A673 (cell line): ENCODE data around the gene NDUFB4. TPM values are rescaled to one million over a fixed set of nuclear protein-coding genes. Genes with fewer than 3 reads are reported as not detected.

ENCODE experiments used
- Bru-seq: library from RNA; stranded (reverse); fragments of 400-500 nt; gene quantifications from one replicate; lab custom pipeline; 2021; lab: Mats Ljungman, UMichigan
- BruChase-seq, 2 experiments: library from RNA; stranded (reverse); fragments of 400-500 nt; gene quantifications; one replicate each; lab custom pipeline; 2021; lab: Mats Ljungman, UMichigan
- BruUV-seq: library from RNA; stranded (reverse); fragments of 400-500 nt; replicated peaks from 2 replicates; lab custom pipeline; 2021; lab: Mats Ljungman, UMichigan
- CTCF ChIA-PET: fragments of 300-600 bp; sonication (Branson Sonifier 250); formaldehyde crosslinking; loops from one replicate; lab custom pipeline; 2022; ENCODE audit warnings: antibody characterized with exemption; lab: Charles Lee
- POLR2A ChIA-PET: fragments of 300-600 bp; sonication (Branson Sonifier 250); formaldehyde crosslinking; loops from one replicate; lab custom pipeline; 2022; ENCODE audit warnings: antibody characterized with exemption; ENCODE audit not compliant: low non-redundant PET; lab: Charles Lee
- DNase-seq: peaks from one replicate; pipeline ENCODE4 v3.0.0-alpha.2; 2015; ENCODE audit warnings: low spot score
- H3K27ac ChIP-seq: fragments of 200-600 bp; sonication (generic); 2 replicates; pipeline ENCODE4 v1.5.1; 2016; ENCODE audit warnings: mixed run types, low read depth, mild to moderate bottlenecking, mixed read lengths, antibody characterized with exemption, low read length; ENCODE audit not compliant: poor library complexity, severe bottlenecking
- H3K27me3 ChIP-seq: fragments of 200-600 bp; sonication (generic); replicated peaks from 2 replicates; pipeline ENCODE4 v1.6.1; 2017; ENCODE audit warnings: mixed run types, low read depth, mild to moderate bottlenecking, mixed read lengths, antibody characterized with exemption, low read length; ENCODE audit not compliant: insufficient read depth, poor library complexity
- H3K36me3 ChIP-seq: fragments of 200-600 bp; sonication (generic); 2 replicates; pipeline ENCODE4 v1.6.1; 2016; ENCODE audit warnings: mixed run types, mild to moderate bottlenecking, mixed read lengths, antibody characterized with exemption, low read length; ENCODE audit not compliant: insufficient read depth, poor library complexity, severe bottlenecking
- H3K4me1 ChIP-seq: fragments of 200-600 bp; sonication (generic); 2 replicates; pipeline ENCODE4 v1.6.1; 2017; ENCODE audit warnings: mixed run types, mild to moderate bottlenecking, mixed read lengths, antibody characterized with exemption, low read length; ENCODE audit not compliant: insufficient read depth, poor library complexity, severe bottlenecking
- H3K4me3 ChIP-seq: fragments of 200-600 bp; sonication (generic); 2 replicates; pipeline ENCODE4 v1.5.1; 2016; ENCODE audit warnings: low read depth, mixed run types, mild to moderate bottlenecking, mixed read lengths, low read length; ENCODE audit not compliant: poor library complexity, severe bottlenecking
- H3K9me3 ChIP-seq: fragments of 200-600 bp; sonication (generic); 2 replicates; pipeline ENCODE4 v1.6.1; 2016; ENCODE audit warnings: mixed run types, low read depth, mild to moderate bottlenecking, mixed read lengths, antibody characterized with exemption, low read length; ENCODE audit not compliant: poor library complexity, severe bottlenecking
- CTCF ChIP-seq: fragments of 300-800, 200-600 bp; sonication (generic); conservative IDR thresholded peaks from 2 replicates; pipeline ENCODE4 v1.5.1; 2017; ENCODE audit warnings: low read depth, mild to moderate bottlenecking, antibody characterized with exemption, low read length, moderate library complexity, mixed read lengths
- EZH2 ChIP-seq: fragments of 200-600 bp; sonication (generic); IDR thresholded peaks from 2 replicates; pipeline ENCODE4 v1.6.1; 2017; ENCODE audit warnings: borderline replicate concordance, low read depth, mild to moderate bottlenecking, mixed read lengths, antibody characterized with exemption, low read length; ENCODE audit not compliant: poor library complexity, severe bottlenecking
- intact Hi-C: fragments of 100-400 bp; cut with micrococcal nuclease; formaldehyde crosslinking; loops from one replicate; pipeline ENCODE4 v1.10.0; 2022; ENCODE audit not compliant: unreplicated experiment
- long read RNA-seq: library from polyadenylated mRNA; stranded (forward); transcript quantifications from one replicate; pipeline ENCODE4 v2.0.0, GENCODE V29; 2022
- total RNA-seq: library from RNA; stranded (reverse); gene quantifications from 2 replicates; pipeline ENCODE4 v1.2.3, GENCODE V29; 2021

Gene NDUFB4
- total RNA-seq (177 and 200 TPM in 2 replicates), Bru-seq, nascent RNA (percentile 97 among the genes with signal in this experiment), BruChase-seq, experiment 1, labeled RNA remaining after a 2-hour chase (percentile 91 among the genes with signal in this experiment), BruChase-seq, experiment 2, labeled RNA remaining after a 6-hour chase (percentile 93 among the genes with signal in this experiment)
- long read RNA-seq, transcript NDUFB4-201 (3 exons, 671 nt) = major isoform, 150 of 167 reads
- long read RNA-seq, transcript NDUFB4-206 (2 exons, 425 nt) = minor isoform, 7 of 167 reads
- long read RNA-seq, partial matches to known transcripts = 0 of 167 reads
- long read RNA-seq, other reads (novel, unspliced or antisense) = 9 of 167 reads

- Histone ChIP-seq H3K27ac (peak within 1 kb of the TSS; percentile 93), H3K9me3 (no peaks in the 10 kb centered on the region), H3K4me1 (peaks cover 9% of the 10 kb centered on the region), H3K36me3 (peaks cover 36% of the 10 kb centered on the region), H3K4me3 (peak within 1 kb of the TSS; percentile 79), H3K27me3 (peaks cover 5% of the 10 kb centered on the region)
- ChIA-PET POLR2A (interaction anchor here (0.5 to 0.7 kb wide), 4 partner anchors 52 to 1910 kb away, joined by 3 to 8 read pairs (median 4); partner anchors contain the start of gene GSK3B), CTCF (interaction anchor here (0.7 to 1.4 kb wide), 2 partner anchors 38 to 199 kb away, joined by 3 read pairs; no protein-coding TSS in a partner anchor)
- peak; percentile 99 for DNase-seq
- TF ChIP-seq EZH2 (no peak), CTCF (no peak)
- intact Hi-C loops = loop anchor here (5.0 kb wide), 1 partner anchor 146 kb away; the partner anchor contains the start of genes GTF2E1 and RABL3
- TSS peak; percentile 56 for BruUV-seq
Measured at GRCh38 chr3:120596116-120596852, at the start of gene NDUFB4. NDUFB4 (plus strand) TSS chr3:120596336; CDS start chr3:120596360, 24 bp downstream.

- ChIA-PET CTCF (no interaction called here), POLR2A (no interaction called here)
- Histone ChIP-seq H3K36me3 (no peaks in the 10 kb centered on the region), H3K9me3 (no peaks in the 10 kb centered on the region), H3K27ac (no peak overlapping the region), H3K4me1 (no peaks in the 10 kb centered on the region), H3K27me3 (peaks cover 4% of the 10 kb centered on the region), H3K4me3 (no peak overlapping the region)
- BruUV-seq = no TSS peak
- DNase-seq = no peak
- TF ChIP-seq CTCF (no peak), EZH2 (no peak)
- intact Hi-C loops = no loop called here
Measured at GRCh38 chr3:120550546-120550945, 45.6 kb upstream of the NDUFB4 start.

- no TSS peak for BruUV-seq
Measured at GRCh38 chr3:120552184-120553172, 43.7 kb upstream of the NDUFB4 start.

More at GRCh38 chr3:120552184-120553172, 43.7 kb upstream of the NDUFB4 start:
- DNase-seq = no peak
- peaks cover 4% of the 10 kb centered on the region for H3K27me3 ChIP-seq
- no peaks in the 10 kb centered on the region for H3K9me3 ChIP-seq
- H3K4me1 ChIP-seq = no peaks in the 10 kb centered on the region
- no peak overlapping the region for H3K27ac ChIP-seq
- intact Hi-C loops = no loop called here
- POLR2A ChIA-PET = no interaction called here
- CTCF ChIA-PET = no interaction called here
- H3K36me3 ChIP-seq = no peaks in the 10 kb centered on the region
- H3K4me3 ChIP-seq = no peak overlapping the region
- TF ChIP-seq EZH2 (no peak), CTCF (no peak)
